Stimulated activated naive CD8-positive, alpha-beta T cell treated with anti-CD3 and anti-CD28 coated beads, Interleukin-15, Interleukin-2, amounts not matched to agents 100 U/mL and 50 U/mL, for 24 hours (primary cell): ENCODE results near the gene CPNE5.
A peak's percentile ranks its signal among the peaks of the same experiment; 100 is the strongest.

Experiments used
- ATAC-seq: fragments of 150-1000 bp; cut with Tn5 transposase; one replicate; pipeline ENCODE4 v1.10.0; 2021
- DNase-seq: peaks from one replicate; pipeline ENCODE4 v3.0.0; 2021

The CPNE5 gene

DNA sequence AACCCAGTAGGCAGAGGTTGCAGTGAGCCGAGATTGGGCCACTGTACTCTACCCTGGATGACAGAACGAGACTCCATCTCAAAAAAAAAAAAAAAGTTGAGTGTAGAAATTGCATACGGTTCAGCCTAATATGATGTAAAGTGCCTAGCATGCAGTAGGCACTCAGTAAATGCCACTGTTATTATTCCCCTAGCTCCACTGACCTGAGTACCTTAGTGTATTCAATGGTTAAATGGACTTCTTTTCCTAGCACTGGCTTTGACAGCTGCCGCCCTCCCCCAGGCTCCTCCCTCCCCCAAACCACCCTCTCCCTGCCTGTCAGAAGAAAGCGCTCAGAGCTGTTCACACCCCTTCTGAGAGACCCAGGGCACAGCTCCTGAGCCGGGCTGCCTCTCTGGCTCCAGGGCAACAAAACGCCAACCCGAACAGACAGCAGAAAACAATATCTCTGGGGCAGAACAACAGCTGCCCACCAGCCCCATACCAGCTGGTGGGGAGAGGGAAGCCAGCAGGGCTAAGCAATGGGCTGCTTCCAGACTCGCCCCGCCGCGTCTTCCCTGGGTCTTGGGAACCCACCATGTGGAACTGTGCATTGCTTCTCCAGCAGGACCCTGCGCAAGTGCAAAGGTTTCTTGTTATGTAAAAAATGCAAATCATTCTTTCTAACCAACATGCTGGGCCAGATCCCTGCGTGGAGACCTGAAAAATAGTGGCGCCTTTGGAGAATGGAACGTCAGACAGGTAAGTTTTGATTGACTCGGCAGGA is 4.5 kb downstream of the CPNE5 start:
- DNase-seq (no peak), ATAC-seq (no peak)

DNA sequence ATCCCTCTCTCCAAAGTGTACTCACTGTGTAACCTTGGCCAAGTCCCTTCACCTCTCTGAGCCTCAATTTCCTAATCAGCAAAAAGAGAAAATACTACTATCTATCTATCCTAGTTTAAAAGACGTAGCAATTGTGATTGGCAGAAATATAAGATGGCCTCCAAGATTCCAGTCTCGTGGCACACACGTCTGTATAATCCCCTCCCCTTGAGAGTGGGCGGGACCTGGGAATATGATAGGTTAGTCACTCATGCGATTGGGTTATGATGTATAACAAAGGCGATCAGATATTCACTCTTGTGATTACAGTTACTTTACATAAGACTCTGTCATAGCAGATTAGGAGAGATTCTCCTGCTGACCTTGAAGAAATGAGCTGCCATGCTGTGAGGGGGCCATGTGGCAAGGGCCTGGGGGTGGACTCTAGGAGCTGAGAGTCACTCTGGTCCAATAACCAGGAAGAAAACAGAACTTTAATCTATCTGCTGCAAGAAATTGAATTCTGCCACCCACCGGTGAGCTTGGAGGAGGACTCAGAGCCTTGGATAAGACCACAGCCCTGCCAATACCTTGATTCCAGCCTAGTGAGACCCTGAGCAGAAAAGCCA is 6.0 kb downstream of the CPNE5 start:
- no peak for ATAC-seq

DNA sequence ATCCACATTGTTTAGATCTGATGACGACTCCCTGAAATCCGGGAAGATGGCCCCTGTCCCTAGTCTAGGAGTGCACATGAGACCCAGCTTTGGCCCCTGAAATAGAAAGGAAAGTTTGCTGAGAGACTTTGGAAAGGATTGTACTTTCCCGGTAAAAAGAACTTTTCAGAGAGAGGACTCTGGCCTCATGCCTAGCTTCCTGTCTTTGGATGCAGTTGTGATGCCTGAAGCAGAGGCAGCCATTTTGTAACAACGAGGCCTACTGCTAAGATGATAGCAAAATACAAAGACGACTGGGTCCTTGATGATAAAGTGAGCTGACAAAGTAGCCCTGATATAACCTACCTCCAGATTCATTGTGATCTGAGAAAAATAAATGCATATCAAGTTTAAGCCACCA is 6.9 kb downstream of the CPNE5 start:
- no peak for ATAC-seq

More for the DNA sequence above, 6.0 kb downstream of the CPNE5 start:
- no peak for DNase-seq

DNA sequence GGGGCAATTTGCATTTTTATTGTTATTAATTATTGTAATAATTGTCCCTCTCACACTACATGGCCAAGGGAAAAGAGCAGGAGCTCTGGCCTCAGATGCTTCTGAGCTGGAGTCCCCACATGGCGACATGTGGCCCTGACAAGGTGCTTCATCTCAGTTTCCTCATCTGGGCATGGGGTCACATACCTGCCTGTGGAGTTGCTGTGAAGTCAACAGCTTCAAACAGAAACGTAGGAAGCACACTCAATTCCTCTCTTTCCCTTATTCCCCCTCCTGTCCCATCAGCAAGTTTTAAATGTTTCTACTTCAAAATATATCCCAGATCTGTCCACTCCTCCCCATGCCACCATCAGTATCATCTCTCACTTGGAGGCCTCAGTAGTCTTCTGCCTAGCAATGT is 8.7 kb downstream of the CPNE5 start:
- DNase-seq (no peak), ATAC-seq (no peak)

More for the DNA sequence above, 6.9 kb downstream of the CPNE5 start:
- DNase-seq, result no peak

DNA sequence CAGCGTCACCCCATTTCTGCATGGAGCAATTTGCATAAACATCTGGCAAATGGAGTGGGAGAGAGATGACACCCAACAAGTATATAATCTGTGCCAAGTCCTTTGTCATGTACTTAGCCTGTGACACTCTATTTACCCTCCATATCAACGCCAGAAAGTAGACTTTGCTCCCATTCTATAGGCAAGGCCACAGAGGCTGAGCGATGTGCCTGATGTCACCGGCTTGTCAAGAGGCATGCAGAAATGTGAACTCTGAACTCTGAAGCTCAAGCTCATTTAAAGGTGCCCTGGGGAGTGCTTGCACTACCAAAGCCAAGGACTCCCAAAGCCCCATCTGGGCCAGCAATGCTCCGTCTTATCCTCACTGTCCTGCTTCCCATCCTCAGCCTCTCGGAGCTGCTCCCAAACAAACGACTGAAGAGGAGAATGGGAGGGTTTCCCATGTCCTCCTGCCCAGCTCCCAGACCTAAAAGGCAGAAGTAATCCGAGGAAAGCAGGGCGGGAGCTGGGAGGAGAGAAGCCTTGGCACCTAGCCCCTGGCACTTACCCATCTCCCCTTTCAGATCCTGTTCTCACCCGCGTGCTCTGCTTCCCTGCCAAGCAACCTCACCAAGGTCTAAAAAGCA is 9.2 kb downstream of the CPNE5 start:
- ATAC-seq, result no peak
- no peak for DNase-seq

DNA sequence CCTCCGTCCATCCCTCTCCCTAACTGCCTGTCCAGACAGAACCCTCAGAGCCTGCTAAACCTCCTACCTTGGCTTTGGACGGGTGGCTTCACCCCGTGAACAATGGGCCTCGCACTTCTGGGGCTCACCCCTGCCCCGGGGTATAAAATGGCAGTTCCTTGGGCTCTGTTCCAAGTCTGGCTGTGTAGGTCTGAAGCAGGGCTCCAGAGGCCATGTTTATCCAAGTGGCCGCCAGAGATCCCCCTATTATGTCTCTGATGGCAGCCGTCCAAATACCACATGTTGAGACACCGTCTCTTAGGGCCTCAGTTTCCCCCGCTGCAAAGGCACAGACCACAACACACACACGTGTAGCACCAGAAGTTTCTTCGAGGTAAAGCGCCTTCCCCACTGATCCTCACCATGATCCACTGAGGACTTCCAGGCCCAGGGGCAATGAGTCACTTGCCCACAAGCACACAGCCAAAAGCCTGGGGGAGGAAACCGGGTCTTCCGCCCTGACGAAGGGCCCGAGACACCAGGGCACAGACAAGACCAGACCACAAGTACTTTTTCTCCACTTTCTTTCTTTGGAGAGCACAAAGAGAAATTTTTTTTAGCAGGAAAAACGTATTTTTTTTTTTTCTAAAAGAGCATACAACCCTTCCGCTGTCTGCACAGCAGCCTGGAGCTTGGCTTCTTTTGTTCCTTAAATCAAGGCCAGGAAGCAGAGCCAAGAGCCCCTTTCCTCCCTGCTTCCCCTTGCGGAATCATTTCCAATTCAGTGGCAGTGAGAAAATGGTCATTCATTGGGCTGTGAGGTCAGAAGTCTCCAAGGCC is 11.8 kb downstream of the CPNE5 start:
- ATAC-seq (peak; percentile 65), DNase-seq (peak; percentile 35)

DNA sequence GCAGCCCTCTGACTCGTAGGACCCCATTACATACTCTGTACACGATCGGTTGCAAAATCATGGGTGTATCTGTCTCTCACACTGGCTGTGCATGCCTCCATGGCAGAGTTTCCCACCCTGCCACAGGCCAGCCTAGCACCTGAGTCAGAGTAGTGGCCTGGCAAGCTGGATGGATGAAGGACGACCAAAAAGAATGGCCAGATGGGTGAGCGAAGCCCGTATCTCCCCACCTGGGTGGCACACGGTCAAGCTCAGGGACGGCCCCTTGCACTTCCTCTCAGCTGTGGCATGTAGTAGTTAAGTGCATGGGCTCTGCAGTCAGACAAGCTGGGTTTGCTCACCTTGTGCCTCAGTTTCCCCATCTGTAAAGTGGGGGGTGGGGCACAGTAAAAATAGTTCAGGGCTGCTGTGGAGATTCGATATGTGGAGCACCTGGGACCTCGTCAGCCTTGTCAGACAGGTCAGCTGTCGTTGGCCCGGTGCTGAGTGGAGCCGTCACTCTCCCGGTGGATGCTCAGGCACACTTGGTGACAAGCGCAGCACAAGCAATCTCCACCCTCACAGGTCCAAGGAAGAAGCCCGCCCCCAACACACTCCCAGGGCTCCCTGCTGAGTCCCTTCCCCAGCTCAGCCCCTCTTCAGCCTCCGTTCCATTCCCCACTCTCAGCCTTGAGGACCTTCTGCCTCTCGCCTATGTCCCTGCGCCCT is 12.6 kb downstream of the CPNE5 start:
- ATAC-seq, result no peak
- no peak for DNase-seq

DNA sequence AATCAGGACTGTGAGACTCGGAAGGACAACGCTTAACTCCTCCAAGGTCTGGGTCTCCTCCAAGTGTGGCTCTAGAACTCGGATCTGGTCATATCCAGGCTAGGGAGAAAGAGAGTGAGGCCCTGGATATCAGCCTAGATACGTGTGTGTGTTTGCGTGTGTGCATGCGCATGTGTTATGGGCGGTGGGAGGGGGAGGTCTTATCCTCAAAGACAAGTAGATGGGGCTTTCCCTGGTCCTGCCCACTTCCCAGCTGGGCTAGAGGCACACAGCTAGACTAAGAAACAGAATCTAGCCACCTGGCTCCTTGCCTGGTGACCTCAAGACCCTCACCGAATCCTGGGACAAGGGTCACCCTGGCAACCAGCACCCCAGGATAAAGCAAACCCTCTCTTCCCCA is 13.2 kb downstream of the CPNE5 start:
- ATAC-seq (no peak), DNase-seq (no peak)

DNA sequence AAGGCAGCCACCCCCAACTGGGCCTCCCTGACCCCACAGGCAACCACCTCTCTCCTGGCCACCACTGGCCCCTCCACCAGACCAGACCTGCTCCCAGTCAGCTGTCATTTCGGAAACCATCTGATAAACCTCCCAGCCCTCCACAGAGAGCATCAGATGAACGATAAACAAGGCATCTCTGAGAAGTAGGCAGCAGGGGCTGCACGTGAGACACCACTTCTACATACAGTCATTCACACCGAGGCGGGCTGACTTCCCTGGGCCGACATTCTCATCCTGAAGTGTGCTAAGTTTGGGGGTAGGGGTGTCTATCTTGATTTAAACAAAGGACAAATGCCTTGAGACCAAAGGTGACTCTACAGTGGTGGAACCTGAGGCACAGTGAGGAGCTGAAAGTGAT is 13.8 kb downstream of the CPNE5 start:
- DNase-seq, result no peak
- no peak for ATAC-seq

DNA sequence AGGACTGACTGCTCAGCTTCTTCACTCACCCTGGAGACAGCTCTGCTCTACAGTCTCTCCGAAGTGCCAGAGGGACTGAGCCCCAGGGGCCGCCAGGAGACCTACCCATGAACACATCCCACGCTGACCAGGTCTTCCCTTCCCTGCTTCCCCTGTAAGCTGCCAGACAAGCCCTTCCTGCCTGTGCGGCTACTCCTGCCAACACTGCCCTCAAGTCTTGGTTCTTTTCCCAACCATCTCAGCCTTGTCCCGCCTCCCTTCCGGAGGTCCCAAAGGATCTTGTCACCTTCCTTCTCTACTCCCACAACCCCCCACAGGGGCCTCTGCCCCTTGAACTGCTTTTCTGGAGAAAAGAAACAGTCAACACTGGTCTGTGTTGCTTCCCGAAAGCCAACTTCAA is 15.0 kb downstream of the CPNE5 start:
- ATAC-seq, result no peak
- DNase-seq, result no peak

DNA sequence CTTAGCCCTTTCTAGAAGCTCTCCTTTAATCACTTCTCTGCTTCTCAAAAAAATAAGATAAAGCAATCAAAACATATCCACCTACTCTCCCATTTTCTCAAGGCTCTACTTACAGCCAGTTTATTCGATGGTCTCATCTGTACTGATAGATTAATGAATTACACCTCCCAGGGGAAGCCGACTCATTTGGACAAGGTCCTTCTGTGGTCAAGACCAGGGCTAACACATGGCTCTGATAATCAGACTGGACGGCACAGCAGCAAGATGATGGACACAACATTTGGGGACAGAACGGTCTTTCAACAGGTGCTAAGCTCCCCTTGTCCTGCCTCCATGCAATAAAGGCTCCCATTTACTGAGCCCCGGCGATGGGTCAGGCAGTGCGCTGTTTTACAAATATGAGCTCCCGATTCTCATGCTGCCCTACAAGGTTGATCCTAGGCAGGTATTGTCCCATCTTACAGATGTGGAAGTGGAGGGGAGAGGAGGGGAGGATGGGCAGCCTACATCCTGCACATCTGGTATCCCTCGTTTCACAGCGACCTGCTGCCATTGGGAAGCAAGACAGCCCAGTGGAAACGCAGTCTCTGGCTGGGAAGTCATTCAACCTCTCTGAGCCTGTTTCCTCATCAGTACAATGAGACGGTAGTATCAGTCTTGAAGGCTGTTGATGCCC is 15.7 kb downstream of the CPNE5 start:
- no peak for ATAC-seq
- no peak for DNase-seq

DNA sequence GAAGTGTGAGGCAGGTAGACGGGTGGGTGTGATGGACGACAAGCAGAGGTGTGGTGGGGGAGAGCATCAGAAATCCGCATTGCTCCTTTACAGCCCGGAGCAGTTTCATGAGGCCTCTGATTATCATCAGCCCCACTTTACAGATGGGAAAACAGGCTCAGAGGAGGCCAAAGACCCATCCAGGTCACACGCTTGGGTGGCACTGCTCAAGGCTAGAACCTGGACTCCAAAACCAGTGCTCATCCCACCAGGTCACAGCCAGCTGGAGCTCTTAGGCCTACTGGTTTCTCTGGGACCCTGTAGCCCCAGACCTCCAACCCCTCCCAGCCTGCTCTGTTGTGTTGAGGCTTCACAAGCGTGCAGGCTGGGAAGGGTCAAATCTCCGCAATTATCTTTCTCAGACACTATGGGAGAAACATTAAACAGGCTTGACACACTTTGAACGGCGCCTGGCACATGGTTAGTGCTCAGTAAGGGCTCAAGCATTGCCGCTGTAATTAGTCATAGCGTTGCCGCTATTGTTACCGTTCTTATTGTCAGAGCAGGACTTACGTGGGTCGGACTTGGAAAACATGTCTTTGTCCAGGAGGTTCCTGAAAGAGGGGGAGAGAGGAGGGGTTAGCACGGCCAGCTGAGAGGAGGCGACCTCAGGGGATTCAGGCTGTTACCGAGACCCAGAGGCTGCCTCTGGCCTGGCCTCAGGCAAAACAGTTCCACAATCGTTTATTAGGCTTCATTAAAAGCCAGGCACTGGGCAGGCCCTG is 16.6 kb downstream of the CPNE5 start:
- ATAC-seq, result no peak
- no peak for DNase-seq

DNA sequence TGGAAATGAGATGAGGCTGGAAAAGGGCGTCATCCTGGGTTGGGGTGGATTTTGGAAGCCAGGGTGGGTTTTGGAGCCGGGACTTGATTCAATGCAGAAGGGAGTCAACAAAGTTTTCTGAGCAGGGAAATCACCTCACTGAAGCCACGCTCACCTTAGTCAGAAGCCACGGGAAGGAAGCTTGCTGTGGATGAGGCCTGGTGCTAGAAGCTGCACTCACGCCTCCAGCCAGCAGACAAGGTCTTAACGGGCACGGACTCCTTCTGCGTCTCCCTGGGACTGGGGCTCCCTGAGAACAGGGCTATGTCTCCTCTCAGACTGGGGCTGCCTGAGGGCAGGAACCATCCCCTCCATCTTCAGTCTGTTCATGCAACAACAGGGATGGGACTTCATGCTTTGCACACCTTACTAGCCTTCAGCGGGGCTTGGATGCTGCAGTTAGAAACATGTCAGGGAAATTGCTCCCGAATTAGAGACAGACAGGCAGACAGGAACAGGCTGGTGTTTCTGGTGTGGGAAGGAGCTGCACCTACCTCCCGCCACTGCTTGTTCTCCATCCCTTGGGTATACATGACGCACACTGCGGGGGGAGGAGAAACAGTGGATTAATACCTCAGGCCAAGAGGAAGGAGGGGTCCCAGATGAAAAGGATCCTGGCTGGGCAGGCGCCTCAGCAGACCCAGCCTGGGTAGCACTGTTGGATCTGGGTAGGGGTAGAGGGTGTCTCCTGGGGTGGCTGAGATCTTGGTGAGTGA is 17.5 kb downstream of the CPNE5 start:
- DNase-seq (no peak), ATAC-seq (no peak)

DNA sequence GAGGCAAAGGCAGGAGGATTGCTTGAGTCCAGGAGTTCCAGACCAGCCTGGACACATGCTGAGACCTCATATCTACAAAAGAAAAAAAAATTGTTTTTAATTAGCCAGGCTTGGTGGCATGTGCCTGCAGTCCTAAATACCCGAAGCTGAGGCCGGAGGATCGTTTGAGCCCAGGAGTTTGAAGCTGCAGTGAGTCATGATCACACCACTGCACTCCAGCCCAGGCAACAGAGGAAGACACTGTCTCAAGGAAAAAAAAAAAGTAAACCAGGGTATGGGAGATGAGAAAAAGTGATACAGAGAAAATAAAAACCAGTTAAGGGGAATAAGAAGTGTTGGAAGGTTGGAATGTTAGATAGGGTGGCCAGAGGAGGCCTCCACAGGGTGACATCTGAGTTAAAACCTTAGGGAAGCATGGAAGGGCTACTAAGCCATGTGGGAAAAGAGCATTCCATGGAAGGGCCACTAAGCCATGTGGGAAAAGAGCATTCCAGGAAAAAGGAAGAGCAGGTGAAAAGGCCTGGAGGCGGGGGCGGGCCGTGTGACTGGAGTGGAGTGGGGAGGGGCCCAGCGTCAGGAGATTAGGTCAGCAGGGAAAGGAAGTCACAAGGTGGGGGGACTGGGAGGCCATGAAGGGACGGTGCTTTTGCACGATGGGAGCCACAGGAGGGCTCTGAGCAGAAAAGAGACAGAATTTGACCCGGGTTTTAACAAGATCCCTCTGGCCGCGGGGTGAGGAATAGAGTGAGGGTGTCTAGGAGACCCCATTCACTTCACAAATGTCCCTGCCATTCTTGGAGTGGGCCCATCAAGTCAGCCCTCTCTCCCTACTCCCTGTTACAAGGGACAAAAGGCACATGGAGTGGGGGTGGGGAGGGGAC is 18.3 kb downstream of the CPNE5 start:
- no peak for ATAC-seq
- no peak for DNase-seq

DNA sequence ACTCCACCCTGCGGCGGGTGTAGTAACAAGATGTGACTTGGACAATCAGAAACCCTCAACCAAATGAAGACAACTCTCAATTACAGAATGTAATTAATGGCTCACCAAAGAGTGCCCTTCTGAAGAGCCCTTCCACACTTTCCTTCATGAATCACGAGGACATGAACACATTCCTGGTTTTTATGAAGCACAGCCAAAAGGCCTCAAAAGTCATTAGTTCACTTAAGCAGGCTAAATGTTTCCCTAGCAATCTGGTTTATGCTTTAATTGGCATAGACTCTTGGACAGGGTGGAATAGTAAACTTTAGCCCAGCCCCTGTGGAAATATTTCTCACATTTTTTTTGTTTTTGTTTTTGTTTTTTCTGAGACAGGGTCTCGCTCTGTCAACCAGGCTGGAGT is 20.5 kb downstream of the CPNE5 start:
- ATAC-seq, result no peak
- DNase-seq, result no peak

DNA sequence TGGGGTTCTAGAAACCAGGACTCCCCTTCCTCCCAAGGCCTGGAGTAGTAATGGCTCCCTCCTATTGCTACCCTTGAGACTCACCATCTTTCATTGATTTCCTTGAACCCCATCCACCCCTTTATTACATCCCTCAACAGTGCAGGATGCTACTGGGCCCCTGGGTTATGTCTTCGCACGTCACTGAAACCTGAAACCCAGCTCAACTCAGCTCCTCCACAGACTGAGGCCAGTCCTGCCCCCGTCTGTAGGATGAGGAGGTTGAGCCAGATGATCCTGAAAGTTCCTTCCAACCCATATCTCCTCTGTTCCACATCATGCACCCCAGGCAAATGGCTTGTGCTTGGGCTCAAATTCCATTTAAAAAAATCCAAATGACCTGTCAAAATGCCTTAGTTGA is 21.4 kb downstream of the CPNE5 start:
- DNase-seq (no peak), ATAC-seq (no peak)

DNA sequence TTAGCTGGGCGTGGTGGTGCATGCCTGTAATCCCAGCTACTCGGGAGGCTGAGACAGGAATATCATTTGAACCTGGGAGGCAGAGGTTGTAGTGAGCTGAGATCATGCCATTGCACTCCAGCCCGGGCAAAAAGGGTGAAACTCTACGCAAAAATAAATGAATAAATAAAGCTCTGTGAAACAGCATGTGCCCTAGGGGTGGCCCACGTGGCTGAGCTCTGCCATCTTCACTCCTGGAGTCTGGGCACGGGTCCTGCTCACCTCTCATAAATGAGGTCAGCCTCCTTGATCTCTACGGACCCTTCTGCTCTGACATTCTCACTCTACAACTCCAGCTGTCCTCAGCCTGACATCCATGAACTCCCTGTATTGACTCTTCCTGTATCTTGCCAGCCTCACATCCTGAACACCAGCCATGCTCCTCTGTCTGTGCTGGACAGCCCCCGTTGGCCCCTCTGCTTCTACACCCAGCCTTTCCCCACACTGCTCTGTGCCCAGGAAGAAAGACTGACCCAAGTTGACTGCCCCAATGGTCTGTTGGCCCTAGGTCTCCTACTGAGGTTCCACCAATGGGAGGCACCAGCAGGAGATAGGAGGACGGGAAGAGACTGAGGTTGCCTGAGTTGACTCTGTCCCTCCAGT is 21.9 kb downstream of the CPNE5 start:
- DNase-seq, result no peak
- no peak for ATAC-seq

DNA sequence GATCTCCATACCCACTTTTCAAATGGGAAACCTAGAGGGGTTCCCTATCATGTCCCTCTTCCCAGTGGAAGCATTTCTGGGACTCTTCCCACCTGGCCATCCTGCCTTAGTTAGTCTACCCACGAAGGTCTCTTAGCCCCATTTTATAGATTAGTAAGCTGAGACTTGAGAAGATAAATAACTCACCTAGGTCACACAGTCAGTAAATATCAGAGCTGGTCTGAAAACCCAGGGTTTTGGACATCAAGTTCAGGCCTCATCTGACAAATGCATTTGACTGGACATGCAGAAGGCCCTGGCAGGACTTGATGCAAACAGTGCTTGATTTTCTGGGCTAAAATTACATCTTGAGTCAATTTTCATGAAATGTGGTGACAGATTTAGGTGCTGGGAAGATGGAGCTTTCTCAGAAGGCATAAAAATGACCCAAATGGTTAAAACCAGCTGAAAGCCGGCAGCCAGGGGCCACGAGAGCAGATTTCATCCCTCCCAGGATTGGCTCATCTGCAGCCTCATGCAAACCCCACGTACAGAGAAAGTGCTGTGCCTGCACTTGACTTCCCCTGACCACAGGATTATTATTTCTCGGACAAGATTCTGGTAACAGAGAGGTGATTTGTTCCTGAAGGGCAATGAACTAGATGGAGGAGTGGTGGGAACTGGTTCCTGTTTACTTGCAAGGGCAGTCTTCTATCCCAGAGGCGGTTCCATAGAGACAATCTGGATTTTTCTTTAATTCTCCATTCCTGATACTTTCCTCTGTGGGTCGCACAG is 23.1 kb downstream of the CPNE5 start:
- no peak for ATAC-seq

More for the DNA sequence above, 23.1 kb downstream of the CPNE5 start:
- no peak for DNase-seq
